ENCODE results near the gene PARS2. TPM values are rescaled to one million over a fixed set of nuclear protein-coding genes. Genes with fewer than 3 reads are reported as not detected.

The PARS2 gene
- total RNA-seq, 4 donors from 2014 or later, result 3.3 to 11.4 (median 5.4) TPM

DNA sequence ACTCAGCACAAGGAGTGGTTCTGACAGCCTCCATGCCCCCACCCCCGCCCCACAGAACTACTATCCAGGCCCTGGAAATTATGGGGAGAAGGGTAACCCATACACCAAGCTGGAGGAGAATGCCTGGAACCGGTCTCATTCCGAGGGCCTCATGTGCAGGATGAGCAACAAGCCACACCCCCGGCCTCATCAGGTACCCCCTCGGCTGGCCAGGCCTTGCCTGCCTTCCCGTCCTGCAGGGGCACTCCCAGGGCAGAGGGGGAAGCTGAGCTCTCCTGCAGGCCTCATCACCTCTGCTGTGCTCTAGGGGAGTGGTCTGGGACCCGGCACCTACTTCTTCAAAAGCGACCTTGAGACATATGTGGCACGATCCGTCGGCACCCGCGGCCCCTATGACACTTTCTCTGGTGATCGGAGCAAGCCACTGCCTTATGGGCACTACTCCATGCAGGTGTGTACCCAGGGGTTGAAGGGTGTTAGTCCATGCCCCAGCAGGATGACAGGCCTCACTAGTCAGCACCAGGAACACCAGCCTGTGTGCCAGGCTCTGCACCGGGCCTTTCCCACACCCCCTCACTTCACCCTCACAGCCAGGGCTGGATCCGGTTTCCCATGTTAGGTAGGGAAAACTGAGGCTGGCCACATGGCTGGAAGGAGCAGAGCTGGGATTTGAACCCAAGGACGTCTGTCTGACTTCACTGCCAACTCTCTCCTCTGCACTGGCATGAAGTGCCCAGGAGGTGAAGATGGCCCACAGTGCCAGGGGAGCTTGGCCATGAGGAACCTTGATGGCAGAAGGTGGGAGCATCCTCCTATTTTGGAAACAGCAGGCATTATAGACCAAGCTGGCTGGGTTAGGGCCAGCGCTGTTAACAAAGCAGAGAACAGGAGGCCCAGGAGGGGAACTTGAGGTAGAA is 47.7 kb upstream of the PARS2 start:
- Histone ChIP-seq H3K36me3 (no peaks in the 10 kb centered on the region), H3K4me3 (no peak overlapping the region), H3K27ac (no peak overlapping the region), H3K9me3 (no peaks in the 10 kb centered on the region), H3K4me1 (no peaks in the 10 kb centered on the region), H3K27me3 (no peaks in the 10 kb centered on the region)
- TF ChIP-seq, protein P1, sequence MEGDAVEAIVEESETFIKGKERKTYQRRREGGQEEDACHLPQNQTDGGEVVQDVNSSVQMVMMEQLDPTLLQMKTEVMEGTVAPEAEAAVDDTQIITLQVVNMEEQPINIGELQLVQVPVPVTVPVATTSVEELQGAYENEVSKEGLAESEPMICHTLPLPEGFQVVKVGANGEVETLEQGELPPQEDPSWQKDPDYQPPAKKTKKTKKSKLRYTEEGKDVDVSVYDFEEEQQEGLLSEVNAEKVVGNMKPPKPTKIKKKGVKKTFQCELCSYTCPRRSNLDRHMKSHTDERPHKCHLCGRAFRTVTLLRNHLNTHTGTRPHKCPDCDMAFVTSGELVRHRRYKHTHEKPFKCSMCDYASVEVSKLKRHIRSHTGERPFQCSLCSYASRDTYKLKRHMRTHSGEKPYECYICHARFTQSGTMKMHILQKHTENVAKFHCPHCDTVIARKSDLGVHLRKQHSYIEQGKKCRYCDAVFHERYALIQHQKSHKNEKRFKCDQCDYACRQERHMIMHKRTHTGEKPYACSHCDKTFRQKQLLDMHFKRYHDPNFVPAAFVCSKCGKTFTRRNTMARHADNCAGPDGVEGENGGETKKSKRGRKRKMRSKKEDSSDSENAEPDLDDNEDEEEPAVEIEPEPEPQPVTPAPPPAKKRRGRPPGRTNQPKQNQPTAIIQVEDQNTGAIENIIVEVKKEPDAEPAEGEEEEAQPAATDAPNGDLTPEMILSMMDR (IDR thresholded peaks at IDR 0.05), result no peak
- no peak for TF ChIP-seq EP300 (IDR thresholded peaks at IDR 0.05)
- TF ChIP-seq POLR2A (IDR thresholded peaks at IDR 0.05), result no peak
- WGBS, 2 donors, result 82% methylated on average over 13 to 16 of the region's 18 CpGs
- DNase-seq (ENCODE audit: low spot score in 2 of 2), result no peak

DNA sequence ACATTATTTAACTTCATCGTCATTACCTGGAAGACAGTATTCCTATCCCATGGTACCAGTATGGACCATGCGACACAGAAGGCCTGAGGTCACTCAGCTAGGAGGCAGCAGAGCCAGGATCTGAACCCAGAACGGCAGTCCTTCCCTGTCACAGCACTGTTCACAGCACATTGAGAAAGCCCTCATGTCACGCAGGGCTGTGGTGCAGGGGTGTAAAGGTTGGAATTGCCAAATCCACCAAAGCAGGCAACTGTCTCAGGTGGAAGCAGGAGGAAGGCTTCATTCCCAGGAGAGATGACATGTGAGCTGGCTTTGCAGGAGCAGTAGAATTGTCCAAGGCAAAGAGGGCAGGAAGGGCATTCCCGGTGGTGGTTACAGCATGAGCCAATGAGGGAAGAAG is 46.7 kb upstream of the PARS2 start:
- H3K4me1 ChIP-seq, result no peaks in the 10 kb centered on the region
- 82 to 87% methylated on average over 5 of the region's 5 CpGs for WGBS, 2 donors
- no peak for DNase-seq (ENCODE audit: low spot score in 2 of 2)

DNA sequence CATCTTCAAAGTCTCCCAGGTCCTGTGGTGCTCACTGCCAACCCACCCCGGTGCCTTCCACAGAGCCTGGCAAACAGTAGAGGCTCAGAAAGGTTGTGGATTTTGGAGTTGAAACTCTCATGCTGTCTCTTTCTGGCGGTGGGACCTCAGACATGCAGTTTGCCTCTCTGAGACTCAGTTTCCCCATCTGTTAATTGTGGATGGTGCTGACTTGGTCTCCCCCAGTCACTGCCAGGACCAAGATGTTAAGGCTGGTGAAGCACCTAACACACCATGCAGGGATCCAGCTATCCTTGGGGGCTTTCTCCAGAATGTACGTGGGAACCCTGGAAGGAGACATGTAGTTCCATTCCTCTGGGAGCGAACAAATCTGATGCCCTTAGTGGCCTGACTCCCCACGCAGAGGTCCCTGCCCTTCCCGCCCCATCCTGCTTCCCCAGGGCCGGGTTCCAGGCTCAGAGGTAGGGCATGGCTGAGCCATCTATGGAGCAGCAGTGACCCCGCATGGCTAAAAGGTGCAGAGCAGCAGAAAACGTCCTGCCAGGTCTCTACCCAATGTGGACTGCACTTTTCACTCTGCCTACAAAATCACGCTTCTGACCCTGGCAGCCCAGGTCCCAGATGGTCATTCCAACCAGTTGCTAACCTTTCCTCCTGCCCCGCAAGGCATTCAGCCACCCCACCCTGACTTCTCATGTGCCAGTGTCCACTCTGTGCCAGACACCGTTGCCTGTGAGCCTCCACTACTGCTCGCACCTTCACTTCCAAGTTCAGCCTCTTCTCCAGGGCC is 46.0 kb upstream of the PARS2 start:
- Histone ChIP-seq H3K27me3 (no peaks in the 10 kb centered on the region), H3K27ac (no peak overlapping the region), H3K4me1 (no peaks in the 10 kb centered on the region), H3K9me3 (no peaks in the 10 kb centered on the region), H3K4me3 (no peak overlapping the region), H3K36me3 (no peaks in the 10 kb centered on the region)
- TF ChIP-seq, protein P1 (IDR thresholded peaks at IDR 0.05), result peak; percentile 53 to 87 (median 73)
- TF ChIP-seq POLR2A (IDR thresholded peaks at IDR 0.05), result no peak
- no peak for TF ChIP-seq EP300 (IDR thresholded peaks at IDR 0.05)
- WGBS, 2 donors, result 31 to 35% methylated on average over 13 of the region's 13 CpGs
- peak in 1 of 2 donors; percentile 59 for DNase-seq (ENCODE audit: low spot score in 2 of 2)

More for the DNA sequence above, 46.7 kb upstream of the PARS2 start:
- H3K27me3 ChIP-seq, result no peaks in the 10 kb centered on the region
- no peak overlapping the region for H3K4me3 ChIP-seq
- H3K27ac ChIP-seq, result no peak overlapping the region
- TF ChIP-seq, protein P1 (IDR thresholded peaks at IDR 0.05), result no peak
- no peak for TF ChIP-seq POLR2A (IDR thresholded peaks at IDR 0.05)
- no peak for TF ChIP-seq EP300 (IDR thresholded peaks at IDR 0.05)
- H3K9me3 ChIP-seq, result no peaks in the 10 kb centered on the region
- H3K36me3 ChIP-seq, result no peaks in the 10 kb centered on the region

DNA sequence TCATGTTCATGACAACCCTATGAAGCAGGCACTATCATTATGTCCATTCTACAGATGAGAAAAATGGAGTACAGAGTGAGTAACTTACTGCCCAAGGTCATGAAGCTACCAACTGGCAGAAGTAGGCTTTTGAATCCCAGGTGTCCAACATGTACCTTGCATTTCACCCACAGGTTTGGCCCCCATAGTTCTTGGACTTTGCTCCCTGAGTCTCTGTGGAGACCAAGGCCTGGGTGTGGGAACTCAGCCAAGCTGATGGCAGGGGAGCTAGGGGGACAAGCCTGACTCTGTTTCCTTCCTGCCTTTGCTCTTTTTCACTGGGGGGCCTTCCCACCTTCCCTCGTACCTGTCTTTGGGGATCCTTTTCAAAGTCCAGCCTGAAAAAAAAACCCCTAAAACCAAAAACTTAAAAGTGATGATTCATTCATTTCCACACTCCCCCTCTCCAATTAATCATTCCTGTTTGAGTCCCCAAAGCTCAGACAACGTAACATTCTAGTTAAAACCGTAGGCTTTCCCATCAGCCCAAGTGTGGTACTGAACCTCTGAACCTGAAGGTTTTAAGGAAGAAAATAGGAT is 45.3 kb upstream of the PARS2 start:
- Histone ChIP-seq H3K4me1 (no peaks in the 10 kb centered on the region), H3K9me3 (no peaks in the 10 kb centered on the region), H3K27me3 (no peaks in the 10 kb centered on the region), H3K27ac (no peak overlapping the region), H3K36me3 (no peaks in the 10 kb centered on the region), H3K4me3 (no peak overlapping the region)
- WGBS, 2 donors, result 46 to 48% methylated on average over 3 of the region's 3 CpGs
- TF ChIP-seq, protein P1 (IDR thresholded peaks at IDR 0.05), result no peak
- no peak for TF ChIP-seq POLR2A (IDR thresholded peaks at IDR 0.05)
- TF ChIP-seq EP300 (IDR thresholded peaks at IDR 0.05), result no peak
- DNase-seq (ENCODE audit: low spot score in 2 of 2), result no peak

All from tibial nerve (tissue), 4 donors.